ENCODE results near the gene PTCD2.

DNA sequence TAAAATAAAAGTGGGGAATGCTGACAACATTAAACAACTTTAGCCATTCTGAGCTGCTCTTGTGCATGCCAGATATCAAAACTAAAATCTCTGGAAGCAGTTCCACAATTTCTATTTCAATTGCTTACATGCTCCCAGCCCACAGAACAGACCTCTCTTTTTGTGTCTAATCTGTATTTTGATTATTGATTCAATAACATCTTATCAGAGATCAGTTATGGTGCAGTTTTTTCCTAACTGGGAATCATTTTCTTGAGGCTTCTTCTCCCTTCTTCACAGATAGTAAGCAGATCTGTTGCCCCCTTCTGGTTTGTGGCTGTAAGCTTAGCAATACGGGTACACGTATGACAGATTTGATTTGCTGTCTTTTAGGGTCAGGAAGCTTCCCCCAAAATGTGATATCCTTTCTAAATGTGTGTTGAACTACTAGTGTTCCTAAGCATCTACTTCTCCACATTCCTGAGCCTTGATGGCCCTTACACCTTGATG is 39.5 kb upstream of the PTCD2 start:
- TF ChIP-seq, protein P1, sequence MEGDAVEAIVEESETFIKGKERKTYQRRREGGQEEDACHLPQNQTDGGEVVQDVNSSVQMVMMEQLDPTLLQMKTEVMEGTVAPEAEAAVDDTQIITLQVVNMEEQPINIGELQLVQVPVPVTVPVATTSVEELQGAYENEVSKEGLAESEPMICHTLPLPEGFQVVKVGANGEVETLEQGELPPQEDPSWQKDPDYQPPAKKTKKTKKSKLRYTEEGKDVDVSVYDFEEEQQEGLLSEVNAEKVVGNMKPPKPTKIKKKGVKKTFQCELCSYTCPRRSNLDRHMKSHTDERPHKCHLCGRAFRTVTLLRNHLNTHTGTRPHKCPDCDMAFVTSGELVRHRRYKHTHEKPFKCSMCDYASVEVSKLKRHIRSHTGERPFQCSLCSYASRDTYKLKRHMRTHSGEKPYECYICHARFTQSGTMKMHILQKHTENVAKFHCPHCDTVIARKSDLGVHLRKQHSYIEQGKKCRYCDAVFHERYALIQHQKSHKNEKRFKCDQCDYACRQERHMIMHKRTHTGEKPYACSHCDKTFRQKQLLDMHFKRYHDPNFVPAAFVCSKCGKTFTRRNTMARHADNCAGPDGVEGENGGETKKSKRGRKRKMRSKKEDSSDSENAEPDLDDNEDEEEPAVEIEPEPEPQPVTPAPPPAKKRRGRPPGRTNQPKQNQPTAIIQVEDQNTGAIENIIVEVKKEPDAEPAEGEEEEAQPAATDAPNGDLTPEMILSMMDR (IDR thresholded peaks at IDR 0.05): 0 out of 2 replicates have a peak, but pooled peaks have one; percentile 25
- TF ChIP-seq, protein P2, sequence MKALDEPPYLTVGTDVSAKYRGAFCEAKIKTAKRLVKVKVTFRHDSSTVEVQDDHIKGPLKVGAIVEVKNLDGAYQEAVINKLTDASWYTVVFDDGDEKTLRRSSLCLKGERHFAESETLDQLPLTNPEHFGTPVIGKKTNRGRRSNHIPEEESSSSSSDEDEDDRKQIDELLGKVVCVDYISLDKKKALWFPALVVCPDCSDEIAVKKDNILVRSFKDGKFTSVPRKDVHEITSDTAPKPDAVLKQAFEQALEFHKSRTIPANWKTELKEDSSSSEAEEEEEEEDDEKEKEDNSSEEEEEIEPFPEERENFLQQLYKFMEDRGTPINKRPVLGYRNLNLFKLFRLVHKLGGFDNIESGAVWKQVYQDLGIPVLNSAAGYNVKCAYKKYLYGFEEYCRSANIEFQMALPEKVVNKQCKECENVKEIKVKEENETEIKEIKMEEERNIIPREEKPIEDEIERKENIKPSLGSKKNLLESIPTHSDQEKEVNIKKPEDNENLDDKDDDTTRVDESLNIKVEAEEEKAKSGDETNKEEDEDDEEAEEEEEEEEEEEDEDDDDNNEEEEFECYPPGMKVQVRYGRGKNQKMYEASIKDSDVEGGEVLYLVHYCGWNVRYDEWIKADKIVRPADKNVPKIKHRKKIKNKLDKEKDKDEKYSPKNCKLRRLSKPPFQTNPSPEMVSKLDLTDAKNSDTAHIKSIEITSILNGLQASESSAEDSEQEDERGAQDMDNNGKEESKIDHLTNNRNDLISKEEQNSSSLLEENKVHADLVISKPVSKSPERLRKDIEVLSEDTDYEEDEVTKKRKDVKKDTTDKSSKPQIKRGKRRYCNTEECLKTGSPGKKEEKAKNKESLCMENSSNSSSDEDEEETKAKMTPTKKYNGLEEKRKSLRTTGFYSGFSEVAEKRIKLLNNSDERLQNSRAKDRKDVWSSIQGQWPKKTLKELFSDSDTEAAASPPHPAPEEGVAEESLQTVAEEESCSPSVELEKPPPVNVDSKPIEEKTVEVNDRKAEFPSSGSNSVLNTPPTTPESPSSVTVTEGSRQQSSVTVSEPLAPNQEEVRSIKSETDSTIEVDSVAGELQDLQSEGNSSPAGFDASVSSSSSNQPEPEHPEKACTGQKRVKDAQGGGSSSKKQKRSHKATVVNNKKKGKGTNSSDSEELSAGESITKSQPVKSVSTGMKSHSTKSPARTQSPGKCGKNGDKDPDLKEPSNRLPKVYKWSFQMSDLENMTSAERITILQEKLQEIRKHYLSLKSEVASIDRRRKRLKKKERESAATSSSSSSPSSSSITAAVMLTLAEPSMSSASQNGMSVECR (CRISPR knock-in tag; IDR thresholded peaks at IDR 0.05; ENCODE audit: borderline replicate concordance): no peak
- TF ChIP-seq, protein P3, sequence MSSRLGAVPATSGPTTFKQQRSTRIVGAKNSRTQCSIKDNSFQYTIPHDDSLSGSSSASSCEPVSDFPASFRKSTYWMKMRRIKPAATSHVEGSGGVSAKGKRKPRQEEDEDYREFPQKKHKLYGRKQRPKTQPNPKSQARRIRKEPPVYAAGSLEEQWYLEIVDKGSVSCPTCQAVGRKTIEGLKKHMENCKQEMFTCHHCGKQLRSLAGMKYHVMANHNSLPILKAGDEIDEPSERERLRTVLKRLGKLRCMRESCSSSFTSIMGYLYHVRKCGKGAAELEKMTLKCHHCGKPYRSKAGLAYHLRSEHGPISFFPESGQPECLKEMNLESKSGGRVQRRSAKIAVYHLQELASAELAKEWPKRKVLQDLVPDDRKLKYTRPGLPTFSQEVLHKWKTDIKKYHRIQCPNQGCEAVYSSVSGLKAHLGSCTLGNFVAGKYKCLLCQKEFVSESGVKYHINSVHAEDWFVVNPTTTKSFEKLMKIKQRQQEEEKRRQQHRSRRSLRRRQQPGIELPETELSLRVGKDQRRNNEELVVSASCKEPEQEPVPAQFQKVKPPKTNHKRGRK (CRISPR knock-in tag; IDR thresholded peaks at IDR 0.05; ENCODE audit: borderline replicate concordance): no peak
- no peak for TF ChIP-seq NFYB (CRISPR knock-in tag; conservative IDR thresholded peaks at IDR 0.05; ENCODE audit: low read depth)
